Thyroid gland (tissue), 4 donors: ENCODE results near the gene FRS3. TPM values are rescaled to one million over a fixed set of nuclear protein-coding genes. Genes with fewer than 3 reads are reported as not detected.

ENCODE experiments used
- DNase-seq, 2 donors: peaks; one replicate each; pipeline ENCODE4 v3.0.0-alpha.2; 2019
- H3K27ac ChIP-seq, 3 donors: fragments of 200-600 bp; sonication (generic); 1 replicate in 2 of 3; 2 replicates in 1 of 3; pipeline ENCODE4 v1.5.1; 2016 to 2019; ENCODE audit warnings: mild to moderate bottlenecking in 1 of 3, moderate library complexity in 1 of 3
- H3K27me3 ChIP-seq: fragments of 200-600 bp; sonication (generic); one replicate; pipeline ENCODE4 v1.5.1; 2019
- H3K36me3 ChIP-seq, 2 donors: fragments of 200-600 bp; sonication (generic); one replicate each; pipeline ENCODE4 v1.5.1; 2016 to 2019
- H3K4me1 ChIP-seq, 2 donors: fragments of 200-600 bp; sonication (generic); one replicate each; pipeline ENCODE4 v1.5.1; 2017 to 2019
- H3K4me3 ChIP-seq, 3 donors: fragments of 200-600 bp; sonication (generic); replicated peaks in 1 of 3; 1 replicate in 2 of 3; 2 replicates in 1 of 3; pipeline ENCODE4 v1.5.1; 2016; ENCODE audit warnings: mild to moderate bottlenecking in 1 of 3
- H3K9me3 ChIP-seq: fragments of 200-600 bp; sonication (generic); one replicate; pipeline ENCODE4 v1.5.1; 2017
- CTCF ChIP-seq, 6 experiments: fragments of 200-600 bp in 3 of 6; fragments of 450-650 bp in 3 of 6; sonication (generic) in 3 of 6; IDR thresholded peaks; one replicate each; pipeline ENCODE4 v1.5.1; 2016 to 2019; ENCODE audit warnings: antibody characterized with exemption in 6 of 6, mild to moderate bottlenecking in 2 of 6, inconsistent platforms in 1 of 6, moderate library complexity in 1 of 6
- POLR2A ChIP-seq, 2 donors: fragments of 450-650 bp; IDR thresholded peaks; one replicate each; pipeline ENCODE4 v1.6.1; 2017; ENCODE audit warnings: antibody characterized with exemption in 2 of 2, mild to moderate bottlenecking in 2 of 2, moderate library complexity in 1 of 2
- WGBS, 2 donors: methylation state at CpG; one replicate each; pipeline ENCODE4 v1.1.5; 2017; 5-methylcytosine and 5-hydroxymethylcytosine counted together
- intact Hi-C: fragments of 100-400 bp; cut with DNase I; formaldehyde crosslinking; loops from one replicate; pipeline ENCODE4 v1.15.1; 2023
- total RNA-seq, 4 donors: library from RNA; depleted of rRNA; stranded (reverse); fragments of >200 nt; gene quantifications; one replicate each; pipeline ENCODE4 v1.2.3, GENCODE V29; 2016

Gene FRS3
- total RNA-seq, 4 donors from 2014 or later, result 4.0 to 6.7 (median 5.8) TPM

- TF ChIP-seq POLR2A (IDR thresholded peaks at IDR 0.05) (no peak), CTCF (IDR thresholded peaks at IDR 0.05) (no peak)
- Histone ChIP-seq H3K27ac (no peak overlapping the region), H3K9me3 (no peaks in the 10 kb centered on the region), H3K4me1 (peaks cover 0 to 5% of the 10 kb centered on the region in 2 donors), H3K4me3 (no peak overlapping the region), H3K36me3 (no peaks in the 10 kb centered on the region), H3K27me3 (no peaks in the 10 kb centered on the region)
- intact Hi-C loops, result no loop called here
- no peak for DNase-seq
- 75 to 98% methylated on average over 2 to 5 of the region's 6 CpGs for WGBS, 2 donors
Measured at GRCh38 chr6:41743406-41744235, 36.1 kb downstream of the FRS3 start.

DNA sequence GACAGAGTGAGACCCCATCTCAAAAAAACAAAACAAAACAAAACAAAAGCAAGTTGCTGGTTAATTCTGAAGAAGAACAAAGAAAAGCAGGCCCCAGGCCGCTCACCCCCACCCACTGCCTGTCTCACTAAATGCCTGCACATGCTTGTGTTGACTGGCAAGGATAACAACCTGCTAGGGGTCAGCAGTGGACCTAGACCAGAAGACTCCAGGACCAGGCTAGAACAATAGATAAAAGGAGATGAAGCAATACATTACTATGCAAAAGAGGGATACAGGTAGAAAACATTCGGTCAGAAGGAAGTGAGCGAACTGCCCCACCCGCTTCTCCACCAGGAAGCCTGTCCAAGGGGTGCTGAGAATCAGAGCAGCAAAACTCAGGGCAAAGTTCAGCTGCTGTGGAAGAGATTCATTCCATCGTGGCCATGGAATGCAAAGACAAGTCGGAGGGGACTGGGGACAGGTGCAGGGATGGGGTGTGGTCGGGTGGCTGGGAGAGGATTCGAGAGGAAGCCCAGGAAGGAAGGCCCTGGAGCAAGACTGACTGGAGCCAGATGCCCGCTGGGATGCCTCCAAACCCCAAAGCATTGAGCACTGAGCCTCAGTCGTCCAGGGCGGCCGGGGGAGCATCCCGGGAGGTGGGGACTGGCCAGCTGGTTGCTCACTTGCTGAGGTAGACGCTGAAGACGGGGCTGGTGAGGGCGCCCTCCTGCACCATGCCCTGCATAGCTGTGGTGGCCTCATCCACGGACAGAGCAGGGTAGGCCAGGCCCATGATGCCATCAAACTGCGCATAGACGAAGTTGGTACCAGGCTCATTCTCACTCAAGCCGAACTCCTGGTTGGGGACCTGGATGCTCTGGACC is 37.8 kb downstream of the FRS3 start:
- Histone ChIP-seq H3K27me3 (no peaks in the 10 kb centered on the region), H3K4me1 (no peaks in the 10 kb centered on the region), H3K9me3 (no peaks in the 10 kb centered on the region), H3K27ac (no peak overlapping the region), H3K36me3 (no peaks in the 10 kb centered on the region), H3K4me3 (no peak overlapping the region)
- TF ChIP-seq POLR2A (IDR thresholded peaks at IDR 0.05) (no peak), CTCF (IDR thresholded peaks at IDR 0.05) (no peak)
- DNase-seq, result no peak
- intact Hi-C loops, result no loop called here
- WGBS, 2 donors, result 83 to 86% methylated on average over 15 to 18 of the region's 20 CpGs

DNA sequence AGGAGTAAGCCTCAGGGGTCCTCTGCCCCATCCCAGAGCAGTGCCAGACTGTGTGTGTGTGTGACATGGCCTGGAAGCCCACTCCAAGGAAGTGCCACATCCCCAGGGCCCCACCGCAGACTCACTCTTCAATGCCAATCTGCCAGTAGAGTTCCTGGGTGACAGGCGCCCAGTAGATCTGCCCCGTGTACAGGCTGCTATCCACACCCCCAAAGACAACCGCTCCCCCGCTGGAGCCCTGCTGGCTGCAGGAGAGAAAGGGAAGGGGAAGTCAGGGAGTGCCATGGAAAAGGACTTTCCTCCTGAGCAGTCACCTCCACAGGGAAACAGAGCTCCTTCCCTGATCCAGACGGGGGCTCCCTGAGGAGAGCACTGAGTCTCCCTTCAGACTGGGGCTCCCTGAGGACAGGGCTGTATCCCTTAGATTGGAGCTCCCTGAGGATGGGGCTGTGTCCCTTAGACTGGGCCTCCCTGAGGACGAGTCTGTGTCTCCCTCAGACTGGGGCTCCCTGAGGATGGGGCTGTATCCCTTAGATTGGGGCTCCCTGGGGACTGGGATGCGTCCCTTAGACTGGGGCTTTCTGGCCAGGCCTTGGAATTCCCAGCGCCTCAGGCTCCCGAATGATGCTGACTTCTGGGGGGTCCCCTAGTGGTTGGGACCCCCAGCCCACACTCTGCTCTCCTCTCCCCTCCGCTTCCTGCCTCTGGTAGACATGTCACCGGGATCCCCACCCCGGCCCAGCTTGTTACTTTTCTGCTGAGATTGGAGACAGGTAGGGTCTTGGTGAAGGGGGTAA is 39.1 kb downstream of the FRS3 start:
- intact Hi-C loops, result no loop called here
- Histone ChIP-seq H3K27ac (no peak overlapping the region), H3K4me3 (no peak overlapping the region), H3K36me3 (no peaks in the 10 kb centered on the region), H3K9me3 (no peaks in the 10 kb centered on the region), H3K4me1 (peaks cover 3 to 5% of the 10 kb centered on the region in 2 donors), H3K27me3 (no peaks in the 10 kb centered on the region)
- 85 to 89% methylated on average over 6 to 11 of the region's 13 CpGs for WGBS, 2 donors
- no peak for DNase-seq
- TF ChIP-seq POLR2A (IDR thresholded peaks at IDR 0.05) (no peak), CTCF (IDR thresholded peaks at IDR 0.05) (no peak)

- TF ChIP-seq CTCF (IDR thresholded peaks at IDR 0.05) (no peak), POLR2A (IDR thresholded peaks at IDR 0.05) (no peak)
- no peaks in the 10 kb centered on the region for H3K9me3 ChIP-seq
- H3K27ac ChIP-seq, result no peak overlapping the region
- H3K4me3 ChIP-seq, result no peak overlapping the region
- no peaks in the 10 kb centered on the region for H3K36me3 ChIP-seq
- no peaks in the 10 kb centered on the region for H3K27me3 ChIP-seq
- WGBS, 2 donors, result 79 to 81% methylated on average over 4 of the region's 4 CpGs
- DNase-seq, result no peak
- peaks cover 3 to 5% of the 10 kb centered on the region in 2 donors for H3K4me1 ChIP-seq
- intact Hi-C loops, result loop anchor here (5.0 kb wide), 1 partner anchor 38 kb away; the partner anchor contains the start of gene FRS3
Measured at GRCh38 chr6:41739041-41739440, 40.7 kb downstream of the FRS3 start.
